Measurements from ENCODE around the gene TRIM52. TPM values are rescaled to one million over a fixed set of nuclear protein-coding genes. Genes with fewer than 3 reads are reported as not detected.
A peak's percentile ranks its signal among the peaks of the same experiment; 100 is the strongest.

The TRIM52 gene
- total RNA-seq, 1 experiment from 2014 or later: 15.2 TPM

DNA sequence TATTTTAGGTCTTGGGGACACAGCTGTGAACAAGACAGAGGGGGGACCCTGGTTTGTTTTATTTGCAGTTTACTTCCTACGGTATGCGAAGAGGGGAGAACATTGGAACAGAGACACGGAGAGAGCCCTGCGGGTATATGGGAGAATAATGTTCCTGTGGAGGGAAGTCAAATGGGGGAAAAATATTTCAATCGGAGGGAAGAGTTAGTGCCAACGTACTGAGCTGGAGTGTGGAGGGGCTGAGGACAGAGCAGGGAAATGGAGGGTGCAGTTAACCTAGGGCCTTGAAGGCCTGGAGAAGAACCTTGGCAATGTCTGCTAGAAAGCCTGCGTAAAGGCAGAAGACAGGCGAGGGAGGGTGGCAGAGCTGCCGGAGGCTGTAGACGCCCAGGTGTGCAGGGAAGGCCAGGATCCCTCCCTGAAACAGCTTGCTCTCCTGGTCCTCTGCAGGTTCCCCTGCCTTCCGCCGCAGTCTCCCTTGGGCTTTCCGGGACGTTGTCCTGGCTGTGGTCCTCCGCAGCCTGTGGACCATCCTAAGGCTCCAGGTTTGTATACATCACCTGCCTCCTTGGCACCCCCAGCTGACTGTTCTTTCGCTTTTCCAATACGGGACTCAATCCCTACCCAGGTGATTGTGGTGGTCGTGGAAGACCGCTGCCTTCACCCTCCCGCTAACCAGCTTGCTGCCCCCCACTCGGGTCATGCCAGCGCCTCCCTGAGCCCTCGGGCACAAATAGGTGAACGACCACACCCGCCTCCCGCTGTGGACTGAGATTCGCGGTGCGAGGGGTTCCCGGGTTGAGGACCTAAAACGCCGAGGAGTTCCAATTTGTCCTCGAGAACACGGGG lies 15.3 kb downstream of the TRIM52 start:
- Histone ChIP-seq H4K20me1 (ENCODE audit: insufficient read depth) (peaks cover 56% of the 10 kb centered on the region), H3K36me3 (ENCODE audit: low read depth) (peaks cover 37% of the 10 kb centered on the region), H3F3A (ENCODE audit: insufficient read depth, low read depth) (peaks cover 57% of the 10 kb centered on the region), H2AFZ (peak overlapping the region; percentile 85), H3K4me1 (replicated peaks; ENCODE audit: insufficient read depth) (peaks cover 48% of the 10 kb centered on the region), H3K9me3 (ENCODE audit: insufficient read depth, low read depth) (no peaks in the 10 kb centered on the region), H3K4me3 (peak overlapping the region; percentile 95), H3K27me3 (ENCODE audit: insufficient read depth, low read depth) (no peaks in the 10 kb centered on the region), H3K79me2 (ENCODE audit: low read depth) (peaks cover 90% of the 10 kb centered on the region), H3K27ac (peak overlapping the region; percentile 97), H3K4me2 (peak overlapping the region; percentile 100), H3K9me2 (ENCODE audit: insufficient read depth) (no peaks in the 10 kb centered on the region)
- ChIA-PET CTCF (no interaction called here), POLR2A (ENCODE audit: unreplicated experiment) (interaction anchor here (0.6 kb wide), 1 partner anchor 12 kb away, joined by 10 read pairs; no protein-coding TSS in a partner anchor)
- DNase-seq: no peak
- intact Hi-C loops (cut with micrococcal nuclease; ENCODE audit: unreplicated experiment): loop anchor here (2.0 kb wide), 2 partner anchors 15 to 435 kb away; partner anchors contain the start of gene TRIM52
- TF ChIP-seq, protein P1, sequence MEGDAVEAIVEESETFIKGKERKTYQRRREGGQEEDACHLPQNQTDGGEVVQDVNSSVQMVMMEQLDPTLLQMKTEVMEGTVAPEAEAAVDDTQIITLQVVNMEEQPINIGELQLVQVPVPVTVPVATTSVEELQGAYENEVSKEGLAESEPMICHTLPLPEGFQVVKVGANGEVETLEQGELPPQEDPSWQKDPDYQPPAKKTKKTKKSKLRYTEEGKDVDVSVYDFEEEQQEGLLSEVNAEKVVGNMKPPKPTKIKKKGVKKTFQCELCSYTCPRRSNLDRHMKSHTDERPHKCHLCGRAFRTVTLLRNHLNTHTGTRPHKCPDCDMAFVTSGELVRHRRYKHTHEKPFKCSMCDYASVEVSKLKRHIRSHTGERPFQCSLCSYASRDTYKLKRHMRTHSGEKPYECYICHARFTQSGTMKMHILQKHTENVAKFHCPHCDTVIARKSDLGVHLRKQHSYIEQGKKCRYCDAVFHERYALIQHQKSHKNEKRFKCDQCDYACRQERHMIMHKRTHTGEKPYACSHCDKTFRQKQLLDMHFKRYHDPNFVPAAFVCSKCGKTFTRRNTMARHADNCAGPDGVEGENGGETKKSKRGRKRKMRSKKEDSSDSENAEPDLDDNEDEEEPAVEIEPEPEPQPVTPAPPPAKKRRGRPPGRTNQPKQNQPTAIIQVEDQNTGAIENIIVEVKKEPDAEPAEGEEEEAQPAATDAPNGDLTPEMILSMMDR (conservative IDR thresholded peaks at IDR 0.05): no peak
- BruUV-seq (replicated peaks): no TSS peak

DNA sequence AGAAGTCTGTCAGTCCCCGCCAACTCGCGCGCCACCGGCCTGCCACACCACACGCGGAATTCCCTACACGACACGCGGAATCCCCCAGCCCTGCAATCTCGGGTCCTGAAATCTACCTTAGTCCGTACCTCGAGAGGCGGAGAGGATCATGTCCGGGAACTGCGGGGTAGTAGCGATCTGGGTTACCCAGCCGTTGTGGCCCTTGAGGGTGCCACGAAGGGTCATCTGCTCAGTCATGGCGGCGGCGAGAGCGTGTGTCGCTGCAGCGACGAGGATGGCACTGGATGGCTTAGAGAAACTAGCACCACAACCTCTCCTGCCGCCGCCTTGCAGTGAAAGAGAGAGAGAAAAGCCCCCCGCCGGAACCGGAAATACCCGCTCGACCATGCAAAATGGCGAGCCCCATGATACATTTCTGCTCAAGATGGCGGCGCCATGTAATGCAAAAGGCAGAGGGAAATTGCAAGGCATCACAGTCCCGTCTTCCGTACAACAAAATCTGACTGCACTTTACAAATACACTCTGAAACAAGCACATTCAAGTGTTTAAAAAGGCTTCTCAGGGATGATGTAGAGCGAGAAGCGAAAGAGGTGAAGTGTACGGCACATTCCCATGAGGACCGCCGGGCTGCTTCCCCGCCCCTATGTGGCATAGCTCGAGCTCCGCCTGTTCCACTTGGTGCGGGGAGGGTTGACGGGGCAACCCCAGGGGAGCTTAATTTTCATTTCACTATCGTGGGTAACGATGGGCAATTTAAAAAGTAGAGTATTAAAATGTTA lies 17.2 kb downstream of the TRIM52 start, which contains the start of gene RACK1:
Gene RACK1, minus strand, starts transcription at position 343 of the 780 bp plus-strand sequence. Its CDS starts 106 bp downstream, at position 237.
- Histone ChIP-seq H3K4me2 (peak within 1 kb of the TSS; percentile 100), H3K79me2 (ENCODE audit: low read depth) (peaks cover 90% of the 10 kb centered on the region), H2AFZ (peak within 1 kb of the TSS; percentile 80), H4K20me1 (ENCODE audit: insufficient read depth) (peaks cover 56% of the 10 kb centered on the region), H3K4me1 (replicated peaks; ENCODE audit: insufficient read depth) (peaks cover 29% of the 10 kb centered on the region), H3K4me3 (peak within 1 kb of the TSS; percentile 95), H3K36me3 (ENCODE audit: low read depth) (peaks cover 44% of the 10 kb centered on the region), H3K27me3 (ENCODE audit: insufficient read depth, low read depth) (no peaks in the 10 kb centered on the region), H3K9me3 (ENCODE audit: insufficient read depth, low read depth) (no peaks in the 10 kb centered on the region), H3K27ac (peak within 1 kb of the TSS; percentile 97), H3K9me2 (ENCODE audit: insufficient read depth) (no peaks in the 10 kb centered on the region), H3F3A (ENCODE audit: insufficient read depth, low read depth) (peaks cover 73% of the 10 kb centered on the region)
- ChIA-PET POLR2A (ENCODE audit: unreplicated experiment) (interaction anchor here (0.6 to 1.1 kb wide), 5 partner anchors 18 to 54 kb away, joined by 4 to 18 read pairs (median 6); partner anchors contain the start of gene TRIM41), CTCF (interaction anchor here (0.9 to 1.2 kb wide), 2 partner anchors 18 to 59 kb away, joined by 3 read pairs; no protein-coding TSS in a partner anchor)
- peak; percentile 73 to 89 for DNase-seq
- no TSS peak for BruUV-seq (replicated peaks)
- intact Hi-C loops (cut with micrococcal nuclease; ENCODE audit: unreplicated experiment): loop anchor here (1.0 to 5.0 kb wide), 4 partner anchors 20 to 433 kb away; partner anchors contain the start of genes TRIM41 and ZFP62
- no peak for TF ChIP-seq EZH2 (IDR thresholded peaks at IDR 0.05; ENCODE audit: low read depth)
- TF ChIP-seq, protein P1 (conservative IDR thresholded peaks at IDR 0.05): no peak

DNA sequence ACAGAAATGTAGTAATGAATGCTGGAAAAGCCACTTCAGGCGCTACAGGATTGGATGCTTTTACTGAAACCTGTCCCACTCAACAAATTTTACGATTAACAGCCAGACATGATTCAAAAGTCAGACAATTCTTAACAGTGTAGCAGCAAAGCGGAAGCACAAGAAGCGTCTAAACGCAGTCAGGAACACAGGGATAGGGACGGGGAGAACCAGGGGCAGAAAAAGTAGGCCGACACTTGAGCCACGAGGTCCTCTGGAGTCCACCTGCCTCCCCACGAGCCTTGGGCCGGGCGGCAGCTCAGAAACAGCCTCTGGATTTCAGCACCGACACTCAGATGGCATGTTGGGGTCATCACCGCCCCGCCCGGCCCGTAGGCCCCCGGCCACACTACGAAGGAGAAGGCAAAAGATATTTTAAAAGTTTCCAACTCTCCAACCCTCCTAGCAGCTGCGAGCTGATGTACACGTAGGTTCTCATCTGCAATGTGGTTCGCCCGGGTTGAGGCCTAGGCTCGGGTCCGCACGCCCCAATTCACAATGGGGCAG lies 17.9 kb downstream of the TRIM52 start:
- CTCF ChIA-PET: interaction anchor here (0.7 kb wide), 1 partner anchor 403 kb away, joined by 3 read pairs; no protein-coding TSS in a partner anchor

More for the DNA sequence above, 17.9 kb downstream of the TRIM52 start:
- H3K27ac ChIP-seq: peak overlapping the region; percentile 97
- peaks cover 79% of the 10 kb centered on the region for H3F3A ChIP-seq (ENCODE audit: insufficient read depth, low read depth)
- H4K20me1 ChIP-seq (ENCODE audit: insufficient read depth): peaks cover 56% of the 10 kb centered on the region
- BruUV-seq (replicated peaks): TSS peak; percentile 49
- no peaks in the 10 kb centered on the region for H3K9me2 ChIP-seq (ENCODE audit: insufficient read depth)
- POLR2A ChIA-PET (ENCODE audit: unreplicated experiment): interaction anchor here (0.7 kb wide), 1 partner anchor 36 kb away, joined by 7 read pairs; no protein-coding TSS in a partner anchor
- H3K4me1 ChIP-seq (replicated peaks; ENCODE audit: insufficient read depth): peaks cover 28% of the 10 kb centered on the region
- TF ChIP-seq, protein P1 (conservative IDR thresholded peaks at IDR 0.05): no peak
- TF ChIP-seq EZH2 (IDR thresholded peaks at IDR 0.05; ENCODE audit: low read depth): no peak
- peaks cover 90% of the 10 kb centered on the region for H3K79me2 ChIP-seq (ENCODE audit: low read depth)
- no peak overlapping the region for H2AFZ ChIP-seq
- peaks cover 48% of the 10 kb centered on the region for H3K36me3 ChIP-seq (ENCODE audit: low read depth)
- peak overlapping the region; percentile 95 for H3K4me3 ChIP-seq
- no peaks in the 10 kb centered on the region for H3K9me3 ChIP-seq (ENCODE audit: insufficient read depth, low read depth)
- peak overlapping the region; percentile 100 for H3K4me2 ChIP-seq
- intact Hi-C loops (cut with micrococcal nuclease; ENCODE audit: unreplicated experiment): loop anchor here (5.0 kb wide), 1 partner anchor 381 kb away; the partner anchor contains the start of gene ZFP62
- H3K27me3 ChIP-seq (ENCODE audit: insufficient read depth, low read depth): no peaks in the 10 kb centered on the region
- no peak for DNase-seq

Measured in PC-9 (cell line).